ENCODE data around the gene APLP2.
"Not testable (repeated sequence)": the region's sequence is repeated elsewhere in the genome, so short reads cannot be mapped to it uniquely, and the experiment has no call there.

The APLP2 gene

GRCh38 chr11:130097285-130097684 lies 27.6 kb downstream of the APLP2 start:
- H4K20me1 ChIP-seq: peaks cover 22% of the 10 kb centered on the region
- H3K4me2 ChIP-seq: no peak overlapping the region
- H3K9me3 ChIP-seq: no peaks in the 10 kb centered on the region
- H3K9ac ChIP-seq: no peak overlapping the region
- H3K4me1 ChIP-seq: no peaks in the 10 kb centered on the region
- H3K27ac ChIP-seq: no peak overlapping the region
- no peak for TF ChIP-seq Cebpa-rat (IDR thresholded peaks at IDR 0.05)
- H3K4me3 ChIP-seq: no peak overlapping the region
- H3K36me3 ChIP-seq: no peaks in the 10 kb centered on the region
- no peaks in the 10 kb centered on the region for H3K27me3 ChIP-seq

GRCh38 chr11:130099356-130099755 lies 29.7 kb downstream of the APLP2 start:
- no peak overlapping the region for H3K9ac ChIP-seq
- peaks cover 24% of the 10 kb centered on the region for H4K20me1 ChIP-seq
- TF ChIP-seq Cebpa-rat (IDR thresholded peaks at IDR 0.05): no peak

GRCh38 chr11:130100381-130101095 lies 30.8 kb downstream of the APLP2 start:
- Histone ChIP-seq H3K27ac (no peak overlapping the region), H3K36me3 (no peaks in the 10 kb centered on the region), H3K9me3 (no peaks in the 10 kb centered on the region), H3K4me2 (no peak overlapping the region), H3K27me3 (no peaks in the 10 kb centered on the region), H3K9ac (no peak overlapping the region), H4K20me1 (peaks cover 24% of the 10 kb centered on the region), H3K4me3 (no peak overlapping the region), H3K4me1 (no peaks in the 10 kb centered on the region)
- no peak for TF ChIP-seq Cebpa-rat (IDR thresholded peaks at IDR 0.05)

More at GRCh38 chr11:130099356-130099755, 29.7 kb downstream of the APLP2 start:
- H3K9me3 ChIP-seq: no peaks in the 10 kb centered on the region
- no peak overlapping the region for H3K4me3 ChIP-seq
- H3K4me1 ChIP-seq: no peaks in the 10 kb centered on the region
- H3K27me3 ChIP-seq: no peaks in the 10 kb centered on the region
- H3K4me2 ChIP-seq: no peak overlapping the region
- H3K36me3 ChIP-seq: no peaks in the 10 kb centered on the region
- H3K27ac ChIP-seq: no peak overlapping the region

- H3K9ac ChIP-seq: no peak overlapping the region
- TF ChIP-seq Cebpa-rat (IDR thresholded peaks at IDR 0.05): no peak
- peaks cover 14% of the 10 kb centered on the region for H4K20me1 ChIP-seq
- H3K36me3 ChIP-seq: 0 out of 2 replicates have a peak, but pooled peaks cover 3% of the 10 kb centered on the region
- peaks cover 8% of the 10 kb centered on the region for H3K9me3 ChIP-seq
- H3K27me3 ChIP-seq: no peaks in the 10 kb centered on the region
- no peak overlapping the region for H3K27ac ChIP-seq
- H3K4me1 ChIP-seq: no peaks in the 10 kb centered on the region
- no peak overlapping the region for H3K4me3 ChIP-seq
- no peak overlapping the region for H3K4me2 ChIP-seq
Observed at GRCh38 chr11:130101661-130102060, 32.0 kb downstream of the APLP2 start.

GRCh38 chr11:130102301-130103249 lies 32.9 kb downstream of the APLP2 start:
- Histone ChIP-seq H3K27ac (no peak overlapping the region), H3K36me3 (0 out of 2 replicates have a peak, but pooled peaks cover 9% of the 10 kb centered on the region), H3K9ac (no peak overlapping the region), H3K9me3 (peaks cover 15% of the 10 kb centered on the region), H3K4me3 (no peak overlapping the region), H4K20me1 (peaks cover 13% of the 10 kb centered on the region), H3K27me3 (no peaks in the 10 kb centered on the region), H3K4me2 (no peak overlapping the region), H3K4me1 (no peaks in the 10 kb centered on the region)
- no peak for TF ChIP-seq Cebpa-rat (IDR thresholded peaks at IDR 0.05)

- H3K27me3 ChIP-seq: no peaks in the 10 kb centered on the region
- peaks cover 18% of the 10 kb centered on the region for H3K9me3 ChIP-seq
- H3K4me3 ChIP-seq: no peak overlapping the region
- peaks cover 13% of the 10 kb centered on the region for H4K20me1 ChIP-seq
- no peak overlapping the region for H3K27ac ChIP-seq
- no peaks in the 10 kb centered on the region for H3K4me1 ChIP-seq
- TF ChIP-seq Cebpa-rat (IDR thresholded peaks at IDR 0.05): no peak
- H3K4me2 ChIP-seq: no peak overlapping the region
- H3K9ac ChIP-seq: no peak overlapping the region
- 0 out of 2 replicates have a peak, but pooled peaks cover 9% of the 10 kb centered on the region for H3K36me3 ChIP-seq
Observed at GRCh38 chr11:130103296-130103814, 33.7 kb downstream of the APLP2 start.

- Histone ChIP-seq H3K9me3 (peaks cover 18% of the 10 kb centered on the region), H3K4me2 (no peak overlapping the region), H3K9ac (no peak overlapping the region), H3K36me3 (peaks cover 32% of the 10 kb centered on the region), H3K27me3 (no peaks in the 10 kb centered on the region), H4K20me1 (peaks cover 4% of the 10 kb centered on the region; the same call in 1 of the 2 replicates), H3K4me1 (no peaks in the 10 kb centered on the region), H3K4me3 (no peak overlapping the region), H3K27ac (no peak overlapping the region)
- TF ChIP-seq Cebpa-rat (IDR thresholded peaks at IDR 0.05): no peak
Observed at GRCh38 chr11:130106381-130106780, 36.7 kb downstream of the APLP2 start.

- not testable (repeated sequence) for H3K27ac ChIP-seq, H4K20me1 ChIP-seq, H3K4me1 ChIP-seq, H3K9ac ChIP-seq, H3K4me2 ChIP-seq, H3K27me3 ChIP-seq, H3K4me3 ChIP-seq
- H3K9me3 ChIP-seq: peaks cover 18% of the 10 kb centered on the region
- peaks cover 55% of the 10 kb centered on the region for H3K36me3 ChIP-seq
Observed at GRCh38 chr11:130108671-130109070, 39.0 kb downstream of the APLP2 start.

- Histone ChIP-seq H3K9me3 (peaks cover 18% of the 10 kb centered on the region), H3K4me3 (no peak overlapping the region), H3K9ac (no peak overlapping the region), H3K4me2 (no peak overlapping the region), H3K27ac (no peak overlapping the region), H3K4me1 (peaks cover 12% of the 10 kb centered on the region), H4K20me1 (no peaks in the 10 kb centered on the region), H3K36me3 (peaks cover 57% of the 10 kb centered on the region), H3K27me3 (no peaks in the 10 kb centered on the region)
- no peak for TF ChIP-seq Cebpa-rat (IDR thresholded peaks at IDR 0.05)
Observed at GRCh38 chr11:130109386-130109785, 39.7 kb downstream of the APLP2 start.
